Right cardiac atrium (tissue), 5 donors: ENCODE data around the gene LY6G5B. TPM values are rescaled to one million over a fixed set of nuclear protein-coding genes. Genes with fewer than 3 reads are reported as not detected.

ENCODE experiments used
- ATAC-seq, 2 donors: fragments of 200-7000 bp; cut with Tn5 transposase; one replicate each; pipeline versions ENCODE4 v1.8.0 to v1.9.1; 2020; ENCODE audit warnings: moderate library complexity in 2 of 2, mild to moderate bottlenecking in 1 of 2
- DNase-seq, 3 donors: peaks; one replicate each; pipeline ENCODE4 v3.0.0-alpha.2; 2020
- H3K27ac ChIP-seq: one replicate; pipeline ENCODE4 v1.5.1; 2013; ENCODE audit warnings: mild to moderate bottlenecking, low read length, control low read depth, moderate library complexity
- H3K27me3 ChIP-seq: one replicate; pipeline ENCODE4 v1.6.1; 2013; ENCODE audit not compliant: control insufficient read depth, insufficient read depth
- H3K4me1 ChIP-seq: one replicate; pipeline ENCODE4 v1.6.1; 2013; ENCODE audit warnings: low read length; ENCODE audit not compliant: control insufficient read depth, insufficient read depth
- H3K4me3 ChIP-seq: one replicate; pipeline ENCODE4 v1.5.1; 2013; ENCODE audit warnings: low read length, control low read depth
- H3K9me3 ChIP-seq: one replicate; pipeline ENCODE4 v1.6.1; 2013; ENCODE audit warnings: low read length; ENCODE audit not compliant: control insufficient read depth
- WGBS: extraction: QIAGEN DNeasy Blood & Tissue Kit; methylation state at CpG from one replicate; pipeline ENCODE4 v1.1.7; 2013; 5-methylcytosine and 5-hydroxymethylcytosine counted together
- intact Hi-C, 4 donors: fragments of 100-400 bp; cut with DNase I; formaldehyde crosslinking; loops; one replicate each; pipeline versions ENCODE4 v1.11.0 to v1.14.0; 2022 to 2023
- polyA plus RNA-seq: library from polyadenylated mRNA; stranded (reverse); fragments of 200-250 nt; gene quantifications from one replicate; pipeline ENCODE4 v1.2.3, GENCODE V29; 2013
- total RNA-seq, 4 donors: library from RNA; stranded (reverse); fragmentation: NEBNext Ultra II Directional; extraction: Animal tissue kit (Norgen Biotek cat#: 25700); gene quantifications; one replicate each; pipeline ENCODE4 v1.2.1, GENCODE V29; 2021
- donor health status: healthy with polysubstance abuse.
- donor health status: DM: no; HTN: yes; CAD: no.
- donor health status: DM: no; HTN: no; CAD: no.
- donor health status: DM: no; HTN: yes; CAD: no; lungs with severe emphysema.
- donor health status: DM: yes; HTN: yes; CAD: no.

LY6G5B gene
- total and polyA plus RNA-seq, 5 donors = 4.0 to 8.7 (median 5.7) TPM

DNA sequence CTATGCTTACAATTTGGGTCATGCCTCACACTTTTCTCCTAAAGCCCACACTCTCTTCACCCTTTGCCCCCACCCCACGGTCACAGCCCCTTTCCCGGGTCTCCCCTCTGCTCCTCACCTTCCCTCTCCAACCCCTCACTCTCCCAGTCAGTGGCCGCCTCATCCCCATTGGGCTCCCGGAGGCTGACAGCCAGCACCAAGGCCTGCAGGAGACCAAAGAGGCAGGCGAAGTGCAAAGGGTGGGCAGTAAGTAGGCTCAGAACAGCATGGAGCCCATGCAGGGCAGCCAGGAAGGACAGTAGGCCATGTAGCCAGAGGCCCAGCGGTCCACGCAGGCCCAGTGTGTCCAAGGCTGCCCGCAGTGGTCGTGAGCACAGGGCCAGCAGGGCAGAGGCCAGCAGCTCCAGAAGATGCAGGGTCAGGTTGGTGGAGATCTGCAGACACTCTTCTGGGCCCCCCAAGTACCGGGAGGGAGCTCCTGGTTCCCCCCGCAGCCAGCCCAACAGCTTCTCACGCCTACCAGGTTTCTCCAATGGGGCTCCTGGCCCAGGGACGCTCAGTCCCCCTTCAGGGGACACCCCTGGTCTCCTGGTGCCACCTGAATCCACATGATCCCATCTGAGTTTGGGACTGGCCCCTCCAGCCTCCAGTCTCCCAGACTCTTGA lies 10.7 kb upstream of the LY6G5B start:
- Histone ChIP-seq H3K27ac (no peak overlapping the region), H3K4me3 (peak overlapping the region; percentile 90), H3K4me1 (peaks cover 14% of the 10 kb centered on the region), H3K27me3 (no peaks in the 10 kb centered on the region), H3K9me3 (no peaks in the 10 kb centered on the region)
- intact Hi-C loops = no loop called here
- no peak for ATAC-seq
- WGBS = 84% methylated on average over 13 of the region's 13 CpGs
- no peak for DNase-seq

- Histone ChIP-seq H3K27me3 (no peaks in the 10 kb centered on the region), H3K4me1 (peaks cover 14% of the 10 kb centered on the region), H3K9me3 (no peaks in the 10 kb centered on the region), H3K27ac (peak overlapping the region; percentile 90), H3K4me3 (peak overlapping the region; percentile 90)
- 19% methylated on average over 13 of the region's 13 CpGs for WGBS
- ATAC-seq = peak in 1 of 2 donors; percentile 4
- no peak for DNase-seq
- intact Hi-C loops = loop anchor here in 1 of 4 donors (5.0 to 10.0 kb wide), 2 partner anchors 113 to 1315 kb away; partner anchors contain the start of genes ATP6V1G2 and NFKBIL1
Observed at GRCh38 chr6:31659649-31660380, 10.0 kb upstream of the LY6G5B start.

DNA sequence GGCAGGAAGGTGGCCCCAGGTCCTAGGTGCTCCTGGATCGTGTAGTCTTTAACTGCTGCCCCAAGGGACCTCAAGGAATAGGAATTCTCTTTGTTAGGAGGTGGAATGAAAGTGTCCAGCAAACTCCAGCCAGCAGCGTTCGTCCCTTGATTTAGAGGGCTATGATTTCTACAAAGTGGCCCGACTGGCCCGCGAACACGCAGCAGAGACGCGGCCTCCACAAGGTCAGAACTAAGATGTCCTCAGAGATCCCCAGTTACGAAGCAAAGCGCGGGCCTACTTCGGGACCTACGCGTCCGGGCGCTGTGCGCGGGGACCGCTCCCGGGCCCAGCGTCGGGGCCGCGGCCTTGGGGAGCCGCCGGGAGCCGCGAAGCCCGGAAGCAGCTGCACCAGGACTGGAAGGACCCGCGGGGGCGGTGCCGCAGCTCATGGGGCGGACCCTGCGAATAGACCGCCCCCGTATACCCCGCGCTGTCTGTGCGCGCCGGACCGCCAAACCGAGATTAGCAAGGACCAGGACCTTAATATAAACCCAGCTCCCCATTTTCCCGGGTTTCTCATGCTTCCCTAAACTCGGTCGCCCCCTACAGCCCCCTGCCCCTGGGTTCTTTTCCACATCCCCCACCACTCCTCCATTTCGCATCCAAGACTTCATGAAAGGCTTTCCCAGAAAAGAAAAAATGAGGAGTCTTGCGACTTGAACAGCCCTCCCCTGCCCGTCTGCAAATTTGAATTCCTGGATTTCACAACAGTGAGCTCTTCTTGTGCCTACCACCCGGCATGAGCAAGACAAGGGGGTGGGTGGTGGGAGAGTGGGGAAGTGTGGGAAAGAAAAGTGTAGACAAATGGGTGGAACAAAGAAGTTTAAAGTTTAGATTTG lies 9.2 kb upstream of the LY6G5B start, which contains the start of gene C6orf47:
Gene C6orf47, minus strand, starts transcription at position 398 of the 881 bp plus-strand sequence. CDS start 831 bp downstream, outside the sequence.
- ATAC-seq = peak; percentile 83 to 88
- DNase-seq = peak; percentile 91 to 96 (median 95)
- Histone ChIP-seq H3K9me3 (no peaks in the 10 kb centered on the region), H3K27me3 (no peaks in the 10 kb centered on the region), H3K27ac (peak within 1 kb of the TSS; percentile 90), H3K4me3 (peak within 1 kb of the TSS; percentile 90), H3K4me1 (peaks cover 14% of the 10 kb centered on the region)
- WGBS = under 1% methylated on average over 52 of the region's 52 CpGs
- intact Hi-C loops = loop anchor here in 1 of 4 donors (5.0 to 10.0 kb wide), 2 partner anchors 113 to 1314 kb away; partner anchors contain the start of genes ATP6V1G2 and NFKBIL1

- intact Hi-C loops = loop anchor here in 1 of 4 donors (5.0 to 10.0 kb wide), 2 partner anchors 114 to 1313 kb away; partner anchors contain the start of genes ATP6V1G2 and NFKBIL1
- ATAC-seq = no peak
- H3K27me3 ChIP-seq = no peaks in the 10 kb centered on the region
- no peak overlapping the region for H3K27ac ChIP-seq
- peak in 1 of 3 donors; percentile 37 for DNase-seq
- WGBS = 67% methylated on average over 12 of the region's 12 CpGs
- peaks cover 14% of the 10 kb centered on the region for H3K4me1 ChIP-seq
- peak overlapping the region; percentile 90 for H3K4me3 ChIP-seq
- no peaks in the 10 kb centered on the region for H3K9me3 ChIP-seq
Observed at GRCh38 chr6:31661262-31662123, 8.3 kb upstream of the LY6G5B start.

DNA sequence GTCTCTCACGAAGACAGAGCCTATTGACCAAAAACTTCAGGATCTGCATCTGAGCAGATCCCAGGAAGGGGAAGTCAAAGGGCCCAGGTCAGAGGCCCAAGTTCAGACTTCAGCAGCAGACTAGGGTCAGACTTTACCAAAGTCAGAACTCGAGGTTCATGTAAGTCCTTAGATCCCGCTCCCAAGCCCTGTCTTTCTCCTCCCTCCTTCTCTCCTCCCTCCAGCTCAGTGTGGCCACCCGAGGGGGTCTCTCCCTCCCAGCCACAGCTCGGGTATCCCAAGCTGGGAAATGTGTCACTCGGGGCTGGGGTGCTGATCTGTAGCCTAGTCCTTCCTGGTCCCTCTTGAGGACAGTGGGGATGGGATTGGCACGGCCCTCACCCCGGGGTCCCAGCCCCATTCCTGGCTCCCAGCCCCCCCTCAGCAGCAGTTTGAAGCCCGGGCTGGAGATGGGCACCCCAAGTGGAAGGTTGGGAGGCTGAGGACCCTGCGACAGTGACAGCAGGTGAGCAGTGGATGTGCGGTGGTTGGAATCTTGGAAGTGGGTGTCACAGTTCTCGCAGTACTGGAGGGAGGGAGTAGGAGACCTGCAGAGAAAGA lies 7.6 kb upstream of the LY6G5B start:
- Histone ChIP-seq H3K9me3 (no peaks in the 10 kb centered on the region), H3K4me3 (no peak overlapping the region), H3K4me1 (peaks cover 14% of the 10 kb centered on the region), H3K27me3 (no peaks in the 10 kb centered on the region), H3K27ac (no peak overlapping the region)
- peak in 1 of 3 donors; percentile 38 for DNase-seq
- WGBS = 87% methylated on average over 12 of the region's 12 CpGs
- intact Hi-C loops = loop anchor here in 1 of 4 donors (5.0 to 10.0 kb wide), 2 partner anchors 115 to 1313 kb away; partner anchors contain the start of genes ATP6V1G2 and NFKBIL1
- no peak for ATAC-seq

DNA sequence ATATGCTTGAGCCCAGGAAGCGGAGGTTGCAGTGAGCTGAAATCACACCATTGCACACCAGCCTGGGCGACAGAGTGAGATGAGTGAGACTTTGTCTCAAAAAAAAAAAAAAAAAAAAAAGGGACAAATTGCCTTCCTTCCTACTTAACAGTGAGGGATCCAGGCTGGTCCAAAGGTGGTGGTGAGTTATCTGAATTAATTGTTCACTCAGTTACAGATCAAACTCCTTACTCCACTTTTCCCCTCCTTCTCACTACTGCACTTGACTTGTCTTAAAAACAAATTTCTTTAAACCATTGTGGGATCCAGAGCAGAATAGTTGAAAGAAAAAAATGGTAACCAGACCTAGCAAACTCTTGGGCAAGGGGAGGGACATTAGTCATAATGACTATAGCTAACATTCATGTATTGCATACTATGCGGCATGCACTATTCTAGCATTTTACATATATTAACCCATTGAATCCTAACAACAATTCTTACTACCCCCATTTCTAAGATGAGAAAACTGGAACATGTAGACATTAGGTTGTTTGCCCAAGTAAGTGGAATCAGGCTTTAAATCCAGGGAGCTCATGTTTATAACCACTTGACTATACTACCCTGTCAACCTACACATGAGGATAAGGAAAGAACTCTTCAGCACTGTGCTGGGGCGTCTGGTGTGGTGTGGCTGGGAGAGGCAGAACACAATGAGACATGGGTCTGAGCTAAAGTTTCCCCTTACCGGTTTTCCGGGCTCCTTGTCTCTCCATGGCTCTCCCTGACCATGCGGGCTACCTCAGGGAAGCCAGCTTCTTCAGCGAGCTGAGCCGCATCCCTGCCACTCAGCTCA lies 6.4 kb upstream of the LY6G5B start:
- peaks cover 14% of the 10 kb centered on the region for H3K4me1 ChIP-seq
- H3K27ac ChIP-seq = peak overlapping the region; percentile 59
- peak overlapping the region; percentile 90 for H3K4me3 ChIP-seq
- H3K9me3 ChIP-seq = no peaks in the 10 kb centered on the region
- no peaks in the 10 kb centered on the region for H3K27me3 ChIP-seq
- ATAC-seq (no peak), DNase-seq (no peak)
- intact Hi-C loops = loop anchor here in 1 of 4 donors (5.0 to 10.0 kb wide), 2 partner anchors 116 to 1311 kb away; partner anchors contain the start of genes ATP6V1G2 and NFKBIL1
- WGBS = 51% methylated on average over 9 of the region's 9 CpGs

DNA sequence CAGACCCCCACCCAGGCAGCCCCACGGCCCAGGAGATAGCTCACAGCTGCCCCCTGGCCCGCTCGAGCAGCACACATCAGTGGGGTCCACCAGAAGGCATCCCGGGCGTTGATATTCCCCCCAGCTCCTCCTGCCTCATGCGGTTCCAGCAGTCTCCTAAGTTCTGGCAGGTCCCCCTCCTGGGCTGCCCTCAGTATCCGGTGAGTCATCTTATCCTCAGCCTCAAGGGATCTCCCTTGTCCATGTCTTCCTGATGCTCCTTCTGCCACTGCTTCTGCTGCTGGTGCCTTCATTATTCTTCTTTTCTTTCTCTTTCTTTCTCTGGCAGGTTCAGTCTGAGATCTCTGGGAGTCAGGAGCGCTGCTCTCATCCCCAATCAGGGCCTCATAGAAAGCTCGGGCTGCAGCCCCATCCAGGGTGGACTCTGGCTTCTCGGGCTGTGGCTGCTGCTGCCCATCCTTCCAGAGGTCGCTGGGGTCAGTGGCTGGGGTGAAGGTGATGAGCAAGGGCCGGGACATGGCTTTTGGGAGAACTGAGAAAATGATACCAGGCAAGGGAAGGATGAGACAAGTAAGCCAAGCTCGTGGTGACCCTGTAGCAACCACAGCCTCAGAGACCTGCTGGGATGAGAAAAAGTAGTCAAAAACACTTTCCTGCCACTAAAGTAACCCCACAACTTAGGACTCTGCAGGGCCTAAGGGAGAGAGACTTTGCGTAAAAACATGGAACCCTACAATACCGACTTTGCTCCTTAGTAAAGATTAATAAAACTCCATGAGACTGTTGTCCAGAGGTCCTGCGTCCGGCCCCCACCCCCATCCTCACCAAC lies 5.6 kb upstream of the LY6G5B start:
- DNase-seq (peak; percentile 52 to 70 (median 68)), ATAC-seq (peak in 1 of 2 donors; percentile 22)
- Histone ChIP-seq H3K9me3 (no peaks in the 10 kb centered on the region), H3K4me3 (peak overlapping the region; percentile 90), H3K27ac (peak overlapping the region; percentile 98), H3K4me1 (peaks cover 9% of the 10 kb centered on the region), H3K27me3 (no peaks in the 10 kb centered on the region)
- intact Hi-C loops = loop anchor here in 1 of 4 donors (5.0 to 10.0 kb wide), 2 partner anchors 117 to 1311 kb away; partner anchors contain the start of genes ATP6V1G2 and NFKBIL1
- 9% methylated on average over 17 of the region's 17 CpGs for WGBS

GRCh38 chr6:31664790-31665500 lies 4.8 kb upstream of the LY6G5B start, which contains the start of gene GPANK1:
GPANK1 (minus strand) TSS chr6:31664997; CDS start chr6:31664478, 519 bp downstream.
- ATAC-seq = peak; percentile 68 to 75
- H3K9me3 ChIP-seq = no peaks in the 10 kb centered on the region
- intact Hi-C loops = loop anchor here in 1 of 4 donors (5.0 to 10.0 kb wide), 3 partner anchors 62 to 1310 kb away; partner anchors contain the start of genes ATP6V1G2, DDAH2 and NFKBIL1
- under 1% methylated on average over 39 of the region's 39 CpGs for WGBS
- peak within 1 kb of the TSS; percentile 90 for H3K4me3 ChIP-seq
- peaks cover 3% of the 10 kb centered on the region for H3K4me1 ChIP-seq
- H3K27ac ChIP-seq = peak within 1 kb of the TSS; percentile 98
- no peaks in the 10 kb centered on the region for H3K27me3 ChIP-seq
- DNase-seq = peak; percentile 91 to 97 (median 95)
